Transverse colon (tissue), 4 donors: ENCODE results near the gene CCL5.

Source experiments
- CTCF ChIP-seq, 5 experiments: fragments of 200-600 bp in 3 of 5; fragments of 450-650 bp in 2 of 5; sonication (generic) in 3 of 5; IDR thresholded peaks; 1 replicate in 2 of 5; 2 replicates in 3 of 5; pipeline ENCODE4 v1.5.1; 2016 to 2017; ENCODE audit warnings: antibody characterized with exemption in 5 of 5, inconsistent platforms in 3 of 5, mild to moderate bottlenecking in 2 of 5, moderate library complexity in 1 of 5
- POLR2A ChIP-seq: fragments of 450-650 bp; IDR thresholded peaks from one replicate; pipeline ENCODE4 v1.6.1; 2016; ENCODE audit warnings: antibody characterized with exemption, mild to moderate bottlenecking, moderate library complexity
- POLR2AphosphoS5 ChIP-seq, 3 donors: sonication (generic); formaldehyde crosslinking; IDR thresholded peaks; one replicate each; pipeline ENCODE4 v1.6.1; 2016; ENCODE audit warnings: antibody characterized with exemption in 3 of 3

- TF ChIP-seq POLR2A (no peak), CTCF (IDR thresholded peaks at IDR 0.05) (no peak), POLR2AphosphoS5 (IDR thresholded peaks at IDR 0.05) (no peak)
Observed at GRCh38 chr17:35889818-35890773, 9.9 kb upstream of the CCL5 start.
